HTERT RPE-1 (cell line): Measurements from ENCODE around the gene OVOL3.
"Not testable (repeated sequence)": the region's sequence is repeated elsewhere in the genome, so short reads cannot be mapped to it uniquely, and the experiment has no call there.

Source experiments
- in situ Hi-C: fragments of 300-500 bp; cut with MboI; formaldehyde crosslinking; loops from 4 replicates; pipeline ENCODE4 v1.14.3; 2020; ENCODE audit warnings: low sequenced_read_pairs

The OVOL3 gene

GRCh38 chr19:36125557-36125956 is 14.6 kb downstream of the OVOL3 start:
- in situ Hi-C loops: no loop called here

- in situ Hi-C loops: no loop called here
Observed at GRCh38 chr19:36128392-36128736, 17.4 kb downstream of the OVOL3 start.

- in situ Hi-C loops: not testable (repeated sequence)
Observed at GRCh38 chr19:36131221-36131620, 20.3 kb downstream of the OVOL3 start.

GRCh38 chr19:36134867-36135266 is 23.9 kb downstream of the OVOL3 start:
- in situ Hi-C loops: not testable (repeated sequence)

GRCh38 chr19:36136964-36137686 is 26.2 kb downstream of the OVOL3 start:
- in situ Hi-C loops: no loop called here

GRCh38 chr19:36139120-36139472 is 28.2 kb downstream of the OVOL3 start:
- in situ Hi-C loops: no loop called here

- in situ Hi-C loops: no loop called here
Observed at GRCh38 chr19:36139473-36140303, 28.7 kb downstream of the OVOL3 start, which contains the start of gene CAPNS1. CAPNS1 (plus strand) TSS chr19:36140066; CDS start chr19:36141012, 946 bp downstream.

GRCh38 chr19:36140304-36141038 is 29.5 kb downstream of the OVOL3 start:
- in situ Hi-C loops: no loop called here

- in situ Hi-C loops: no loop called here
Observed at GRCh38 chr19:36141039-36141927, 30.3 kb downstream of the OVOL3 start.

- in situ Hi-C loops: no loop called here
Observed at GRCh38 chr19:36142046-36142445, 31.1 kb downstream of the OVOL3 start.

GRCh38 chr19:36142496-36142895 is 31.6 kb downstream of the OVOL3 start:
- in situ Hi-C loops: no loop called here

GRCh38 chr19:36144624-36145023 is 33.7 kb downstream of the OVOL3 start:
- in situ Hi-C loops: no loop called here

- in situ Hi-C loops: no loop called here
Observed at GRCh38 chr19:36149673-36150406, 38.9 kb downstream of the OVOL3 start.

- in situ Hi-C loops: no loop called here
Observed at GRCh38 chr19:36150586-36150985, 39.6 kb downstream of the OVOL3 start.

GRCh38 chr19:36151144-36152018 is 40.4 kb downstream of the OVOL3 start:
- in situ Hi-C loops: no loop called here

GRCh38 chr19:36152019-36152351 is 41.0 kb downstream of the OVOL3 start:
- in situ Hi-C loops: no loop called here

- in situ Hi-C loops: no loop called here
Observed at GRCh38 chr19:36152352-36153091, 41.6 kb downstream of the OVOL3 start, which contains the start of gene COX7A1. COX7A1 (minus strand) TSS chr19:36152447; CDS start chr19:36152407, 40 bp downstream.

GRCh38 chr19:36153126-36153525 is 42.2 kb downstream of the OVOL3 start:
- in situ Hi-C loops: no loop called here
